Activated CD4-positive, CD25-positive, alpha-beta regulatory T cell treated with anti-CD3 and anti-CD28 coated beads, Interleukin-2, amount 50 U/mL, for 24 hours (primary cell): ENCODE results near the gene PZP.
"Not testable (repeated sequence)": the region's sequence is repeated elsewhere in the genome, so short reads cannot be mapped to it uniquely, and the experiment has no call there.

Experiments
- ATAC-seq, 2 donors: fragments of 150-1000 bp; cut with Tn5 transposase; one replicate each; pipeline ENCODE4 v1.10.0; 2021; ENCODE audit warnings: mild to moderate bottlenecking in 1 of 2, moderate library complexity in 1 of 2

PZP gene

DNA sequence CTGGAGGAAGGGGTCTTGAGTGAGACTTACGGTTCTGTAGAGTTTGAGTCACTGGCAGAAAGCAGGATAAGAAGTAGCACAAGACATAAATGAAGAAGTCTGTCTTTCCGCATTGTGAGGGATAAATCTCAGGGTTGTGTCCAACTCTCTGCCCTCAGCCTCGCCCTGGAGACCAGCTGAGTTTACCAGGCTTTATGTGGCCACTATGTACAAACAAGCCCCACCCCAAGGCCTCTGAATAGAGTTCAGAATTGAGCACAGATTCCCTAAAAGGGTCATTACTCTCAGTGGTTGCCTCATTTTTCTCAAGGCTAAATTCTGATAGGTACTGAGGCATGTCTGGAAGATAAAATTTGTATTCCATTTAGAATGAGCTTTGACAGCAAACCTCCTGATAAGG, at the start of gene PZP:
PZP (minus strand) TSS at position 167 of the 400 bp plus-strand sequence; CDS start at position 113, 54 bp downstream.
- no peak for ATAC-seq

DNA sequence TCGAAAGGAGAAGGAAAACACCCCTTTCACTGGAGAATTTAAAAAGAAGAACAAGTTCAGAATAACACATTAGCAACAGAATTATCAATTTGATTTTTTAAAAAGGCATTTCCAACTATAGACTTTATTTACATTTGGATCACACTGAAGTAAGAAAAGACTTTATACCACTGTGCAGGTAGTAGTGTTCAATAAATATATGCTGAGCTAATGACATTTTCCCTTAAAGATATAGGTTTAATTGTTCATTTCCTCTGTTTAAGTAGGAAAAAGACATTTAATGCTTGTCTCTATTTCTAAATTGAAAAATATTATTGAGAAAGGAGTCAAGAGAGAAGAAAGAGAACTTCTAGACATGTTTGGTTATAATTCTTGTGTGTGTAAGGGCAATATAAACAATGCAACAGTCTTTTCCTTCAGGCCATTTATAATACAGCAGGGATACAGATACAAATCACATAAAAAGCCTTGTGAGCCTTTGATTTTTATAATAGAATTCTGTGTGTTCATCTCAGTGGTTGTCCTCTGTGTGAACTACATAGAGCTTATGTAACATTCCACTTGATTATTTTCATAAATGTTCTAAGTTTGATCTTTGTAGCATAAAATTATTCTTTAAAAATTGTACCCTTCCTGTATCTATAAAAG, 48.7 kb upstream of the PZP start:
- no peak for ATAC-seq

- no peak for ATAC-seq
Measured at GRCh38 chr12:9256341-9256740, 48.1 kb upstream of the PZP start.

DNA sequence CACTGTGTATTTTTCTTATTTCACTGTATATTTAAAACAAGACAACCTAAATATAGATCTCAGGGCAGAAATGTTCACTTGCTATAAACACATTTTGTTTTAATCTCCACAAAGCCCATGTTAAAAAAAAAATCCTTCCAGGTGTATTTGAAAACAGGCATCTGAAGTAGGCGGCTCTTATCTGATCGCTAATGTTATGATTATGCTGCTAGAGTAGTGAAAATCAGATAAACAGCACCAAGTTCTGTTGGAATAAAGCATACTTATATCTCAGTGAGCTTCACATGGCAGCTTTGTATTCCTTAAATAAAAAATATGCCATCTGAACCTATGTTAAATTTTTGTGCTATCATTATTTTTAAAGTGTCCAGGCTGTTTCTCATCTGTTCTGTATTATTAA, 47.6 kb upstream of the PZP start:
- no peak for ATAC-seq

DNA sequence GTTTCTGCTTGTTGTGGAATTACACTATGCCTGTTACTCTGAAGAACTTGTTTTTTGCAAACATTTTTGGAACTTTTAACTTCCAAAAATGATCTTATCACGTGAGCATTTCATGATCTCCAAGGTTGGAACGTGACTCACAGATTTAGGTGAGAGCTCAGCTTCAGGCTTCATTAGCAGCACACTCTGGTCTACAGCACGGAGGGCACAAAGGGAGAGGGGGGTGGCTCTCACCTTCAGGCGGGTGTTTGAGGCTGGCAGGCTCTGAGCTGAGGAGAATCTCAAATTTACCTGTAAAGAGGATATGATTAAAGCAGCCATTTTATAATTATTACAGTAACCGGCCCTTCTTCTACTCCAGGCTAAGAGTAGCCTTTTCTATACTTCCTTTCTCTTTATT, 45.3 kb upstream of the PZP start:
- ATAC-seq = no peak

DNA sequence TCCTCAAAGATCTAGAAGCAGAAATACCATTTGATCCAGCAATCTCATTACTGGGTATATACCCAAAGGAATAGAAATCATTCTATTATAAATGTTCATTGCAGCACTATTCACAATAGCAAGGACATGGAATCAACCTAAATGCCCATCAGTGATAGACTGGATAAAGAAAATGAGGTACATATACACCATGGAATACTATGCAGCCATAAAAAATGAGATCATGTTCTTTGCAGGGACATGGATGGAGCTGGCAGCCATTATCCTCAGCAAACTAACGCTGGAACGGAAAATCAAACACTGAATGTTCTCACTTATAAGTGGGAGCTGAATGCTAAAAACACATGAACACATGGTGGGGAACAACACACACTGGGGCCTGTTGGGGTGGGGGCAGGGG, 44.6 kb upstream of the PZP start:
- not testable (repeated sequence) for ATAC-seq

GRCh38 chr12:9252256-9252655, 44.1 kb upstream of the PZP start:
- ATAC-seq = no peak

DNA sequence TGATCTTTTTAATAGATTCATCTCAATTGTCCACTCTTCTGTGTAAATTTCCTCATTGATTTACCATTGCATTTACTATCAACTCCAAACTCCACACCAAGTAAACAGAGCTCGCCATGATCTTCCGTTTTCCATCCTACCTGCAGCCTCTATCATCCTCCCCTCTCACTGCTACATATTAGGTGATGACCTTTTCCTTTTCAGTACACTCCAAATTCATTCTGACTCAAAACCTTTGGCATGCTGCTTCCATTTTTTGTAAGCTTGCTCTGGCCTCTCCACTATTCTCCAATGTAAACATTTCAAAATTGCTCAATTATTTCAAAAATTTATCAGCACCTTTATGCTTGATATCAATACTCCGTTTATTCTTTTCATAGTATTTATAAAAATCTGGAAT, 40.2 kb upstream of the PZP start:
- ATAC-seq = no peak

DNA sequence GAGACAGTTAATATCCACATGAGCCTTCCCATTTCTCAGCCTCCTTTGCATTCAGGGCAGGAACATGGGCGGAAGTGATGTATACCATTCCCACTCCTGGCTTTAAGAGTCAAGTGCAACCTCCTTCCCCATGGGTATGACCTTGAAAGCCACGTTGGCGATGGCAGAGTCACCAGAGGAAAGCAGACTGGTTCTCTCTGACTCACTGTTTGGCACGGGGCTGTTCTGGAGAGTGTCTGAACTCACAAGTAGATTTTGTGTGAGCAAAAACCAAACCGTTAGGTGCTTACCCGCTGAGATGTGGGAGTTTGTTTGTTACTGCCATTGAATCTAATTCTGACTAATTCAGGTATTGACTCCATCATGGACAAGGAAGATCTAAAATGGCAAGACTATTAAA, 36.7 kb upstream of the PZP start:
- peak; percentile 85 to 87 for ATAC-seq

DNA sequence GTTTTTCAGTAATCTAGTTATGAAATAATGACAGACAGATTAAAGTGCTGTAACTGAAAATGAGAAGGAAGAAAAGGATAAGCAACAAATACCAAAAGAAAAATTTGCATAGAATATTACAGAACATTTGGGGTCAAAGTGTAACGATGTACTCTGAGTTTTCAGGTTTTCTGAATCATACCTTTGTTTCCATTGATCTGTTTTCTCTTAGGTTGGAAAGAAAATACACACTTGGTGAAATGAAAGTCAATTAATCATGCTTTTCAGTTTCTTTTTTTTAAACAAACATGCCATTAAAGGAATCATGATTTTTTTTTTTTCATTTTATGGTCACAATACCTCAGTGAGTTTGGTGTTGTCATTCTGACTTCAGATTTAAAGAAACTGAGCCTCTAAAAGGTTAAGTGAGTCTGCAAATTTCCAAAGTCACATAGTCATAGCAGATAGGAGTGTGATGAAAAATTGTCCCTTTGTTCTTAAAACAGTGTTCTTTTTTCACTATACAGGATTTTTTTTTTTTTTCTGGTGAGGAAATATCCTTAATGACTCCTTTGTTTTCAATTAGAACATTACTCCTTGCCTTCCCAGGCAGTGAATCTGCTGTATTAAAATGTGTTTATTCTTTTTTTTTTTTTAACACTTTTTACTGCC, 35.9 kb upstream of the PZP start:
- ATAC-seq = peak; percentile 73 to 76

- ATAC-seq = no peak
Measured at GRCh38 chr12:9241301-9241700, 33.1 kb upstream of the PZP start.

- no peak for ATAC-seq
Measured at GRCh38 chr12:9240776-9241175, 32.6 kb upstream of the PZP start.

DNA sequence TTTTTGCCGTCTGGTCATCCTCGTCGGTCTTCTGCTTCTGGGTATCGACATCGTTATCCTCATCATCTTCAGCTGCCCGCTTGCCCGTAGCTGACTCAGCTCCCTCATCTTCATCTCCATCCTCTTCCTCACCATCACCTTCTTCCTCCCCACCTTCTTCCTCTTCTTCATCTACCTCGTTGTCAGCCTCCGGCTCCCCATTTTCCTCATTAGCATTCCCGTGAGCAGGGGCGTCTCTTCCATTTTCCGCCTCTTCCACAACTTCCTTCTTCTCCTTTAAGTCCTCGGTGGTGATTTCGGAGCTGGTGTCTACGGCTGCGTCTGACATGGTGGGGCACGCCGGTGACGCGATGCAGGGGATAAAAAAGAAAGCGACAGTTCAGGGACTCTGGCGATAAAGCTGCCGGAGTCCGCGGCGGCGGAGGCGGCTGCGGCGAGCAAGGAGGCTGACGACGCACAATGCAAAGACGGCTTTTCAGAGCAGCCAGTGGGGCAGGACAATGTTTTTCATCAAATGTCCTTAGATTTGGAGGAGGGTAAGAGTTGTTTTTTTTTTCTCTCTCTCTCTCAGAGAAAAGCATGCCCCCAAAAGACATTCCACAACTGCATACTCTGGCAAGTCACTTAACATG, 31.9 kb upstream of the PZP start:
- ATAC-seq = not testable (repeated sequence)

DNA sequence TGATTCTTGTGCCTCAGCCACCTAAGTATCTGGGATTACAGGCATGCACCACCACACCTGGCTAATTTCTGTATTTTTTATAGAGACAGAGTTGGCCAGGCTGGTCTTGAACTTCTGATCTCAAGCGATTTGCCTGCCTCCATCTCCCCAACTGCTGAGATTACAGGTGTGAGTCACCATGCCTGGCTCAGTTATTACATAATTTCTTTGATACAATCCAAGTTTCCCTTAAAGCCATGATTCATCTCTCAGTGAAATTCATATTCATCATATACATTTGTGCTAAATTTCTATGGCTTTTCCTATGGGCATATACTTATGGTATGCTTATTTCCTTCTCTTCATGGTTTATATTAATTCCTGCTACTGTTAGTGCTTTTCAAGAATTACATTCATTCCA, 29.1 kb upstream of the PZP start:
- peak in 1 of 2 donors; percentile 10 for ATAC-seq

DNA sequence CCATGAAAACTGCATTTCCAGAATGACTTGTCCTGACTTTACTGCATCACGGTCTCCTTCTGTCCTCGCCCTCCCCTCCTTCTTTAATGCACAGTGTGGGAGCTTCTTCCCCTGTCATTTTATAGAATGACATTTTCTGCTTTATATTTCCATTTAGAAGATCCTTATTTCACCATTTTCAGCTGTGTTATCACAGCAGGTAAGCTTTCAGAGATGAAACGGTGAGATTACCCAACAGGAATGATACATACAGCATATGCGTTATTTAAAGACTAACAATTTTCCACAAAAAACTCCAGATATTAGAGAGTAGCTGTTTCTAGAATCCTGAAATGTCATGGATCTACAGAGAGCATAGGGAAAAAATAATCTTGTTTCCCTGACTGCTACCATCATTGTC, 27.3 kb upstream of the PZP start:
- no peak for ATAC-seq

DNA sequence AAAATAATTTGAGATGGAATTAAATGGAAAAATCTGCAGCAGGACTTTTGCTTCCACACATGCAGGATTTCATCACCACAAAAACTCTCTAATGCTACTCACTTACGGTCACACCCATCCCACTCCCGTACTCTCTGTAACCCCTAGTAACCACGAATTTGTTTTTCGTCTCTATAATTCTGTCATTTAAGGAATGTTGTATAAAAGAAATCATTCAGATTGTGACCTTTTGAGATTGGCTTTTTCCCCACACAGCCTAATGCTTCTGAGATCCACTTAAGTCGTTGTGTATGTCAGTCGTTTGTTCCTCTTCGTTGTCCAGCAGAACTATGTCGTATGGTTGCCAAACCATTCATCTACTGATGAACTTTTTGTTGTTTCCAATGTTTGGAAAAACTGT, 19.8 kb upstream of the PZP start:
- no peak for ATAC-seq

GRCh38 chr12:9223830-9224229, 15.6 kb upstream of the PZP start:
- no peak for ATAC-seq

DNA sequence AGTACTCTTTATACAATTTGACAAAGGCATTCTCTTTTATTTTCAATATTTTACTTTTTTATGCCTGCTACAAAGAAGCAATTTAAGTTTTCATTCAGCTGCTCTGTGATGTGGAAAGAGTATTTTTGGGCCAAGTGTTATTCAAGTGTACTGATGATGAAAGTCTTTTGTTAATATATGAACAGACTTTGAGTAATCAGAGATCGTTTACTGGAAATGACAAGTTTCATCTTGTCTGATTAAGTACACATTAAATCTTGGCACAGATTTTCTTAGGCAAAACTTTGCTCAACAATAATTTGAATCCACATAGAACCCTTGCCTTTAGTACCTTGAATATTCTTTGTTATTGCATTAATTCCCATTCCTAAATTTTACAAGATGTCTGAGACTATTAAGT, 13.3 kb upstream of the PZP start:
- ATAC-seq = no peak

DNA sequence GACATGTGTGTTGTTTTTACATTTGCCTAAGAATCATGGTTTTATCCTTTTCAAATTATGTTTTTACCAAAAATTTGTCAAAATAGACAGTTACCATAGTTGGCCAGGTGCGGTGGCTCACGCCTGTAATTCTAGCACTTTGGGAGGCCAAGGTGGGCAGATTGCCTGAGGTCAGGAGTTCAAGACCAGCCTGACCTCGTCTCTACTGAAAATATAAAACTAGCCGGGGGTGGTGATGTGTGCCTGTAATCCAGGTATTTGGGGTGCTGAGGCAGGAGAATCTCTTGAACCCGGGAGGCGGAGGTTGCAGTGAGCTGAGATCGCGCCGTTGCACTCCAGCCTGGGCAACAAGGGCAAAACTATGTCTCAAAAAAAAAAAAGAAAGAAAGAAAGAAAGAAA, 12.8 kb upstream of the PZP start:
- not testable (repeated sequence) for ATAC-seq

GRCh38 chr12:9214534-9214933, 6.3 kb upstream of the PZP start:
- no peak for ATAC-seq

DNA sequence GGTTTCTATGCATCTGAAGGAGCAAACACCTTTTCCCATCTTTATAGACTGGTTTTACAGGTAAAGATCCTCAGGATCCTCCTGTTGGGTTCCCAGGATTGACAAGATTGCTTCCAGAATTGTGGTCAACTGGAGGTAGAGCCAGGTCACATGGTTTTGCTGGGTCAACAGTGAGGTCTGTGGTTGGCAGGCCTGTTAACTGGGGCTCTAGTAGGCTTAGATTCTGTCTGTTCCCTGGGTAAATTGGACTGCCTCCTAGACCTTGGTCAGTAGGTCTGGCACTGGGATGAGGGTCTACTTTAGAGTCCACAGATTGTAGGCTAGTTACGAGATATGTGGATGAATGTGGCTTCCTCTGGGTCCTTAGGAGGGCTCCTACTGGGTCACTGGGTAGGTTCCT, 3.5 kb upstream of the PZP start:
- no peak for ATAC-seq

DNA sequence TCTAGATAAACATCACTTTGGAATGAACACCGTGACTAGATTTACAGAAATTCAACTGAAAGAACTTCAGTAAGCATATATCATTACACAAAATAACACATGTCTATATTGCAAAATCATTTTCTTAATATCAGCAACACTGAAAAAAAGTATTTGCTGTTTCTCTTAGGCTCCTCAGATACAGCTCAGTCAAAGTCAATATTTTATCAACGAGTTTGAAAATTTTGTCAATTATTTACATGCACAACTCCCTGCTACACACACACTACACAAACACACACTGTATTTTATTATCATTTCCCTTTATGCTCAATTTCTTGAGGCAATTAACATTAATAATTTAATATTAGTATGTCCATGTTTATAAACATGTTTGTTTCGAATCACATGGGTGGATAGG, 3.8 kb downstream of the PZP start:
- ATAC-seq = no peak

- ATAC-seq = no peak
Measured at GRCh38 chr12:9198012-9198411, 10.2 kb downstream of the PZP start.

GRCh38 chr12:9184276-9184675, 23.9 kb downstream of the PZP start:
- no peak for ATAC-seq
